ENCODE results near the gene SLC9A3.

The SLC9A3 gene

GRCh38 chr5:421901-422300, 102.3 kb downstream of the SLC9A3 start:
- H3K4me1 ChIP-seq (ENCODE audit: insufficient read depth, poor library complexity, severe bottlenecking): peaks cover 8% of the 10 kb centered on the region
- DNase-seq (ENCODE audit: low spot score) (peak; percentile 68), ATAC-seq (ENCODE audit: low read depth) (no peak)
- H3K27ac ChIP-seq (ENCODE audit: poor library complexity, severe bottlenecking): no peak overlapping the region
- no peaks in the 10 kb centered on the region for H3K27me3 ChIP-seq (ENCODE audit: insufficient read depth, poor library complexity, severe bottlenecking)
- no peak overlapping the region for H3K4me3 ChIP-seq (ENCODE audit: severe bottlenecking)
- no peak for TF ChIP-seq CTCF (IDR thresholded peaks at IDR 0.05; ENCODE audit: poor library complexity, severe bottlenecking)
- no peaks in the 10 kb centered on the region for H3K36me3 ChIP-seq (ENCODE audit: low read depth)
- H3K9me3 ChIP-seq (ENCODE audit: severe bottlenecking): no peaks in the 10 kb centered on the region

DNA sequence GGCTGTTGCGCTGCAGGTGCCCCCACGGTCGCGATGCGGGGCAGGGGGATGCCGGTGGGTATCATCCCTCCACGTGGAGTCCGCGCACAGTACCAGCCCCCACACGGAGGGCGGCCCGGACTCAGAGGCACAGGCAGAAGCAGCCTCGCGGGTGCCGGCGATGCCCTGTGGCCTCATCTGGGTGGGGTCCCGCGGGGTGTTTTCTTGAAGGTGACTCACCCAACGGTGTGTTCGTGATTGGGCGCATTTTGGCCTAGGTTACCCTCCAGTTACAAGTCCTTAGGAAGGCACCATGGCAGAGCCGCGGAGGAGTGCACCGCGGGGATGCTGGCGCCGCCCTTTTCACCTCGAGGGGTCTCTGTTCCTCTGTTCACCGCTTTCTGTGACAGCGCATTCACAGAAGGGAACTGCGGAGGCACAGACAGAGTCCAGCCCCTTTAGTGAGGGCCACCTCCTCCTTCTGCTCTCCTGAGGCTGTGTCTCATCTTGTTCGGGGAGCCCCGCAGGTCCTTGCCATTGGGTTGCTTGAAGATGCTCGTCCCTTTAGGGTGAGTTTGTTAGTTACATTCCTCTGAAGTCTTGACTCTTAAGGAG, 102.9 kb downstream of the SLC9A3 start:
- H3K36me3 ChIP-seq (ENCODE audit: low read depth): no peaks in the 10 kb centered on the region
- no peak overlapping the region for H3K27ac ChIP-seq (ENCODE audit: poor library complexity, severe bottlenecking)
- H3K4me3 ChIP-seq (ENCODE audit: severe bottlenecking): no peak overlapping the region
- H3K4me1 ChIP-seq (ENCODE audit: insufficient read depth, poor library complexity, severe bottlenecking): peaks cover 8% of the 10 kb centered on the region
- H3K9me3 ChIP-seq (ENCODE audit: severe bottlenecking): no peaks in the 10 kb centered on the region
- DNase-seq (ENCODE audit: low spot score) (peak; percentile 64), ATAC-seq (ENCODE audit: low read depth) (no peak)
- no peaks in the 10 kb centered on the region for H3K27me3 ChIP-seq (ENCODE audit: insufficient read depth, poor library complexity, severe bottlenecking)
- TF ChIP-seq CTCF (IDR thresholded peaks at IDR 0.05; ENCODE audit: poor library complexity, severe bottlenecking): no peak

DNA sequence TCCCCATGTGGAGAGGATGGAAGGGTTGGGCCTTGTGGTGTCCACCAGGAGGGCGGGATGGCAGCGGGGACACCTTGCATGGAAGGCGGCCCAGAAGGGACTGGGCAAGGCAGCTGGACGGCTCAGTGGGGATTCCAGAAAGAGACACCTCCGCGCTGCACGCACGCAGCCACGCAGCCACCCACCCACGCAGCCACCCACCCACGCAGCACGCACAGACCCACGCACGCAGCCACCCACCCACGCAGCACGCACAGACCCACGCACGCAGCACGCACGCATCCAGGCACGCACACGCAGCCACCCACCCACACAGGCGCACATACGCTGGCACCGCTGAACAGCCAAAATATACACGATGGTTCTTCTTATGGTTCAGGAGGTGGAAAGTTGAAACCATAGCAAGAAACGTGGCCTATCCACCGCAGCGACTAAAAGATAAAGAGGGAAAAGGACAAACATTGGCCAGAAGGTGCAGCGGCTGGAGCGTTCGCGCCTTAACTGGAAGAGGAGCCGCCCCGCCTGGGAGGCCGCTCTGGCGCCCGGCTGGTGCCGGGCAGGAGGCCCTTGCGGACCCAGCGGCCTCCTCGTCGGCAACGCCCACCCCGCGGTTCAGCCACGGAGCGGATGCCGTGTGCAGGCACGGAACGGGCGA, 103.5 kb downstream of the SLC9A3 start:
- no peak overlapping the region for H3K27ac ChIP-seq (ENCODE audit: poor library complexity, severe bottlenecking)
- H3K9me3 ChIP-seq (ENCODE audit: severe bottlenecking): no peaks in the 10 kb centered on the region
- H3K4me3 ChIP-seq (ENCODE audit: severe bottlenecking): no peak overlapping the region
- no peaks in the 10 kb centered on the region for H3K27me3 ChIP-seq (ENCODE audit: insufficient read depth, poor library complexity, severe bottlenecking)
- ATAC-seq (ENCODE audit: low read depth) (no peak), DNase-seq (ENCODE audit: low spot score) (peak; percentile 68)
- TF ChIP-seq CTCF (IDR thresholded peaks at IDR 0.05; ENCODE audit: poor library complexity, severe bottlenecking): no peak
- peaks cover 8% of the 10 kb centered on the region for H3K4me1 ChIP-seq (ENCODE audit: insufficient read depth, poor library complexity, severe bottlenecking)
- no peaks in the 10 kb centered on the region for H3K36me3 ChIP-seq (ENCODE audit: low read depth)
